ENCODE measurements around the gene SLC9A9. TPM values are rescaled to one million over a fixed set of nuclear protein-coding genes. Genes with fewer than 3 reads are reported as not detected.

Gene SLC9A9
- total and polyA plus RNA-seq, 2 of the 8 experiments (the other 6 are each of a cell fraction or from before 2014, with no cell fraction given): 0.48 to 1.1 TPM

DNA sequence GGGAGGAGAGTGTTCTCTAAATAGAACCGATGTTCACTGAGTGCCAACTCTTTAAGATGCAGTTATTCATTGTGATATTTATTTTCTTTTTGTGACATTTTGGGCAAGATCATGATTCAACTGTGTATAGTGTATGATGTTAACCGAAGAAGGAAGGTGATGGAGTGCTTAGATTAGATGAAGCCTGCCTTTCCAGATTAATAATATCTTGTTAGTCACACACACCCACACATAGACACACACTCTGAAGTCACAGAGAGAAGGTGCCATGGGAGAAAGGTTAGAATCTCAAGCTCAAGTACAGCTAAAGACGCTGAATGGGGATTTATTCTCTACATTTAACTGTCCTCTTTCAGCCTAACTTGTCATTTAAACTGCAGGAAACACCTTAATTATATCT lies 77.0 kb downstream of the SLC9A9 start (continued):
- no peak for TF ChIP-seq CHD7 (IDR thresholded peaks at IDR 0.05; ENCODE audit: insufficient replicate concordance, low read length)
- TF ChIP-seq, protein P1, sequence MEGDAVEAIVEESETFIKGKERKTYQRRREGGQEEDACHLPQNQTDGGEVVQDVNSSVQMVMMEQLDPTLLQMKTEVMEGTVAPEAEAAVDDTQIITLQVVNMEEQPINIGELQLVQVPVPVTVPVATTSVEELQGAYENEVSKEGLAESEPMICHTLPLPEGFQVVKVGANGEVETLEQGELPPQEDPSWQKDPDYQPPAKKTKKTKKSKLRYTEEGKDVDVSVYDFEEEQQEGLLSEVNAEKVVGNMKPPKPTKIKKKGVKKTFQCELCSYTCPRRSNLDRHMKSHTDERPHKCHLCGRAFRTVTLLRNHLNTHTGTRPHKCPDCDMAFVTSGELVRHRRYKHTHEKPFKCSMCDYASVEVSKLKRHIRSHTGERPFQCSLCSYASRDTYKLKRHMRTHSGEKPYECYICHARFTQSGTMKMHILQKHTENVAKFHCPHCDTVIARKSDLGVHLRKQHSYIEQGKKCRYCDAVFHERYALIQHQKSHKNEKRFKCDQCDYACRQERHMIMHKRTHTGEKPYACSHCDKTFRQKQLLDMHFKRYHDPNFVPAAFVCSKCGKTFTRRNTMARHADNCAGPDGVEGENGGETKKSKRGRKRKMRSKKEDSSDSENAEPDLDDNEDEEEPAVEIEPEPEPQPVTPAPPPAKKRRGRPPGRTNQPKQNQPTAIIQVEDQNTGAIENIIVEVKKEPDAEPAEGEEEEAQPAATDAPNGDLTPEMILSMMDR (IDR thresholded peaks at IDR 0.05; ENCODE audit: control extremely low read depth in 1 of 3, insufficient read depth in 1 of 3, low read depth in 1 of 3, low read length in 3 of 3): no peak
